Measurements from ENCODE around the gene RNASEH2C. TPM values are rescaled to one million over a fixed set of nuclear protein-coding genes. Genes with fewer than 3 reads are reported as not detected.

The RNASEH2C gene
- total RNA-seq, 1 donor from 2014 or later = 39.7 TPM

DNA sequence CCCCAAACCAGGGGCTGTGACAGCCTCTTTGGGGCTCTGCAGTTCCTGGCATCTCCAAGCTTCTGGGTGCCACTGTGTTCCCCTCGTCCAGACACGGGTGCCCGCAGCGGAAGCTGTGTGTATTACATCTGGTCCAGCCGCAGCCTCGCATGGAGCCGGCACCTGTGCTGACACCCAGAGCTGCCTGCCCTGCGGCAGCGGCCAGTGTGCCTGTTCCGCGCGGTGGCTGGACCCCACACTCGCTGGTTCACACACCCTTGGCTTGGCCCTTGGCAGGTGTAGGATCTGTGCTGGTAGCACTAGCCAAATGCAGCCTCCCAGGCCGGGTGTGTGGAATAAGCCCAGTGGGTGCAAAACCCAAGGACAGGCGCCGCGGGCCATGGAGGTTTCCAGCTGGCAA is 24.5 kb upstream of the RNASEH2C start:
- H3K27ac ChIP-seq (replicated peaks) = no peak overlapping the region
- H3K9me3 ChIP-seq (replicated peaks) = no peaks in the 10 kb centered on the region
- H3K4me1 ChIP-seq = no peaks in the 10 kb centered on the region
- no peaks in the 10 kb centered on the region for H3K36me3 ChIP-seq
- H3K27me3 ChIP-seq (ENCODE audit: low read depth) = peaks cover 30% of the 10 kb centered on the region
- intact Hi-C loops (cut with micrococcal nuclease) = no loop called here
- no peak overlapping the region for H3K4me3 ChIP-seq
- DNase-seq = no peak
- TF ChIP-seq, protein P1, sequence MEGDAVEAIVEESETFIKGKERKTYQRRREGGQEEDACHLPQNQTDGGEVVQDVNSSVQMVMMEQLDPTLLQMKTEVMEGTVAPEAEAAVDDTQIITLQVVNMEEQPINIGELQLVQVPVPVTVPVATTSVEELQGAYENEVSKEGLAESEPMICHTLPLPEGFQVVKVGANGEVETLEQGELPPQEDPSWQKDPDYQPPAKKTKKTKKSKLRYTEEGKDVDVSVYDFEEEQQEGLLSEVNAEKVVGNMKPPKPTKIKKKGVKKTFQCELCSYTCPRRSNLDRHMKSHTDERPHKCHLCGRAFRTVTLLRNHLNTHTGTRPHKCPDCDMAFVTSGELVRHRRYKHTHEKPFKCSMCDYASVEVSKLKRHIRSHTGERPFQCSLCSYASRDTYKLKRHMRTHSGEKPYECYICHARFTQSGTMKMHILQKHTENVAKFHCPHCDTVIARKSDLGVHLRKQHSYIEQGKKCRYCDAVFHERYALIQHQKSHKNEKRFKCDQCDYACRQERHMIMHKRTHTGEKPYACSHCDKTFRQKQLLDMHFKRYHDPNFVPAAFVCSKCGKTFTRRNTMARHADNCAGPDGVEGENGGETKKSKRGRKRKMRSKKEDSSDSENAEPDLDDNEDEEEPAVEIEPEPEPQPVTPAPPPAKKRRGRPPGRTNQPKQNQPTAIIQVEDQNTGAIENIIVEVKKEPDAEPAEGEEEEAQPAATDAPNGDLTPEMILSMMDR (IDR thresholded peaks at IDR 0.05; ENCODE audit: borderline replicate concordance) = no peak

DNA sequence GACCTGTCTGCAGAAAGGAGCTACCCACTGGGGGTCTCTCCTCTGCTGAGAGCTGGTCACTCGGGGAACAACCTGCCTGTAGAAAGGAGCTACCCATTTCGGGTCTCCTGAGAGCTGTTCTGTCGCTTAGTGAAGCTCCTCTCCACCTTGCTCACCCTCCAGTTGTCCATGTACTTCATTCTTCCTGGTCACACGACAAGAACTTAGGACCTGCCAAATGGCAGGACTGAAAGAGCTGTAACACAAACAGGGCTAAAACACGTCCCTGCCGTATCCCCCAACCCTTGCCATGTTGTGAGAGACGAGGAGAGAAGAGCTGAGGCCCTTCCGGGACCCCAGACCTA is 24.1 kb upstream of the RNASEH2C start:
- TF ChIP-seq, protein P1 (IDR thresholded peaks at IDR 0.05; ENCODE audit: borderline replicate concordance) = no peak

DNA sequence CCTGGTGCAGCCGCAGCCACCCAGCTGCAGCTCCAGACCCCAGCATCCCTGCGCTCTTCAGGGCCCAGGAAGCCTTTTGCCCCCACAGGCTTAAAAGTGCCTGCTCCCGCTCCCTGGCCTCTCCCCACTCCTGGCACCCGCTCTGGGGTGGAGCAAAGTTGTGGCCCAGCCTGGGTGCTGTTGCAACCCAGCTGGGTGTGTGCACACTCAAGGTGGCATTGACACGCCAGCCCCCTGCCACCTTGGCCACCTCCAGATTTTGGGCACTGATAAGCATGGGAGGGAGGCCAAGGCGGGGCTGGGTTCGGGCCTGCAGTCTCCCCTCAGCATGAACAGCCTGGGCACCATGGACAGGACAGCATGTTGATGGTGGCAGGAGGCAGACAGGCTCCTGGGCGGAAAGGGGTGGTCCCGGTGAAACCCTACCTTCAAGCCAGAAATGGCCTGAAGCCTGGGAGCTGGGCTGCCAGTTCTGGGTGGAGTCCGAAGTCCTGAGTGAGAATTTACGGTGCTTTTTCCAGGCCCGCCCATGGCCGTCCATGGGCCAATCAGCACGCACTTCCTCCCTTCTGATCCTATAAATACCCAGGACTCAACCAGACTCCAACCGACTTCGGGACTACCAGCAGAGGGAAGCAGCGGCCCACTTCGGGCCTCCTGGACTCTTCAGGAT is 23.6 kb upstream of the RNASEH2C start:
- H3K27me3 ChIP-seq (ENCODE audit: low read depth) = peaks cover 32% of the 10 kb centered on the region
- DNase-seq = no peak
- H3K9me3 ChIP-seq (replicated peaks) = no peaks in the 10 kb centered on the region
- TF ChIP-seq, protein P1 (IDR thresholded peaks at IDR 0.05; ENCODE audit: borderline replicate concordance) = peak; percentile 48
- no peaks in the 10 kb centered on the region for H3K4me1 ChIP-seq
- H3K4me3 ChIP-seq = no peak overlapping the region
- H3K27ac ChIP-seq (replicated peaks) = no peak overlapping the region
- H3K36me3 ChIP-seq = no peaks in the 10 kb centered on the region
- intact Hi-C loops (cut with micrococcal nuclease) = no loop called here

More for the DNA sequence above, 24.1 kb upstream of the RNASEH2C start:
- H3K4me3 ChIP-seq = no peak overlapping the region
- H3K4me1 ChIP-seq = no peaks in the 10 kb centered on the region
- H3K36me3 ChIP-seq = no peaks in the 10 kb centered on the region
- intact Hi-C loops (cut with micrococcal nuclease) = no loop called here
- no peak overlapping the region for H3K27ac ChIP-seq (replicated peaks)
- H3K27me3 ChIP-seq (ENCODE audit: low read depth) = peaks cover 30% of the 10 kb centered on the region
- H3K9me3 ChIP-seq (replicated peaks) = no peaks in the 10 kb centered on the region
- DNase-seq = no peak

DNA sequence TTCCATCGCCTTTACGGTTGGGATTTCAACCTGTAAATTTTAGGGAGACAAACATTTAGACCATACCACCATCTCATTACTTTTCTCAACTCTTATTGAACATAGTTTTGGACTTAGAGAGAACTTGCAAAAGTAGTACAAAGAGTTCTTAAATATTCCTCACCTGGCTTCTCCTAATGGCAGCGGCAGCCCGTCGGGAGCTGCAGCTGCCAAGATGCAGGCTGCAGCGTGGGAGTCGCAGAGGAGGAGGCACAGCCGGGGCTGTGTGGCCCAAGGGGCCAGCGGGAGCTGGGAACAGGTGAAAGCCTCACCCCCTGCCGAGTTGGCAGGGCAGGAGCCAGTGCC is 23.1 kb upstream of the RNASEH2C start:
- H3K4me1 ChIP-seq = no peaks in the 10 kb centered on the region
- peaks cover 37% of the 10 kb centered on the region for H3K27me3 ChIP-seq (ENCODE audit: low read depth)
- TF ChIP-seq, protein P1 (IDR thresholded peaks at IDR 0.05; ENCODE audit: borderline replicate concordance) = no peak
- no peak overlapping the region for H3K4me3 ChIP-seq
- no peaks in the 10 kb centered on the region for H3K36me3 ChIP-seq
- DNase-seq = no peak
- intact Hi-C loops (cut with micrococcal nuclease) = no loop called here
- H3K9me3 ChIP-seq (replicated peaks) = no peaks in the 10 kb centered on the region
- H3K27ac ChIP-seq (replicated peaks) = no peak overlapping the region

DNA sequence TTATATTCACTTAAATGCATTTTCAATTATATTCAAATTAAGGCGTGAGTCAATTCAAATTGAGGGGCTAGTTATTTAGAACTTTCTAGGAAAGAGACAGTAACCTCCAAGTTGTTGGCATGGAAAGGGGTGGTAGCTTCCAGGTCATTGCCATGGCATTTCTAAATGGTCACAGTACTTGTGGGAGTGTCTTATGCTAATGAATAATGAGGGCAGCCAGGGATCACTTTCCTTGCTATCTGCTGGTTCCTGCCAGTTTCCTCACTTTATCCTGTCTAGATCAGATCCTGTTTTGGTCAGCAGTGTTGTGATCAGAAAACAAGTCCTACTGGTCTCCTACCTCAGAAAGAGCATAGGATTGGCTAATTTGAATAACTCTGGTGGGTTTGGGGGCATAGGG is 21.8 kb upstream of the RNASEH2C start:
- Histone ChIP-seq H3K4me3 (no peak overlapping the region), H3K9me3 (replicated peaks) (no peaks in the 10 kb centered on the region), H3K27ac (replicated peaks) (no peak overlapping the region), H3K4me1 (no peaks in the 10 kb centered on the region), H3K27me3 (ENCODE audit: low read depth) (peaks cover 44% of the 10 kb centered on the region), H3K36me3 (no peaks in the 10 kb centered on the region)
- TF ChIP-seq, protein P1 (IDR thresholded peaks at IDR 0.05; ENCODE audit: borderline replicate concordance) = no peak
- intact Hi-C loops (cut with micrococcal nuclease) = no loop called here
- no peak for DNase-seq

Measured in left ventricle myocardium inferior (tissue), 1 donor.